ENCODE data around the gene EP300.
A peak's percentile ranks its signal among the peaks of the same experiment; 100 is the strongest.
"Not testable (repeated sequence)": the region's sequence is repeated elsewhere in the genome, so short reads cannot be mapped to it uniquely, and the experiment has no call there.

The EP300 gene

GRCh38 chr22:41092023-41092817, at the start of gene EP300:
TSS of gene EP300 (plus strand) at chr22:41092592. CDS start at chr22:41093005, 413 bp downstream.
- H3K4me3 ChIP-seq (ENCODE audit: low read depth, low read length): peak within 1 kb of the TSS; percentile 88

- no peak overlapping the region for H3K4me3 ChIP-seq (ENCODE audit: low read depth, low read length)
Observed at GRCh38 chr22:41043722-41044121, 48.7 kb upstream of the EP300 start.

- not testable (repeated sequence) for H3K4me3 ChIP-seq (ENCODE audit: low read depth, low read length)
Observed at GRCh38 chr22:41045575-41045974, 46.8 kb upstream of the EP300 start.

- no peak overlapping the region for H3K4me3 ChIP-seq (ENCODE audit: low read depth, low read length)
Observed at GRCh38 chr22:41047801-41048211, 44.6 kb upstream of the EP300 start.

- H3K4me3 ChIP-seq (ENCODE audit: low read depth, low read length): not testable (repeated sequence)
Observed at GRCh38 chr22:41048345-41048744, 44.0 kb upstream of the EP300 start.

GRCh38 chr22:41048791-41049717, 43.3 kb upstream of the EP300 start:
- no peak overlapping the region for H3K4me3 ChIP-seq (ENCODE audit: low read depth, low read length)

GRCh38 chr22:41049795-41050194, 42.6 kb upstream of the EP300 start:
- not testable (repeated sequence) for H3K4me3 ChIP-seq (ENCODE audit: low read depth, low read length)

GRCh38 chr22:41050883-41051282, 41.5 kb upstream of the EP300 start:
- no peak overlapping the region for H3K4me3 ChIP-seq (ENCODE audit: low read depth, low read length)

- H3K4me3 ChIP-seq (ENCODE audit: low read depth, low read length): no peak overlapping the region
Observed at GRCh38 chr22:41052661-41053490, 39.5 kb upstream of the EP300 start.

GRCh38 chr22:41057076-41057475, 35.3 kb upstream of the EP300 start:
- H3K4me3 ChIP-seq (ENCODE audit: low read depth, low read length): no peak overlapping the region

GRCh38 chr22:41062146-41062545, 30.2 kb upstream of the EP300 start:
- no peak overlapping the region for H3K4me3 ChIP-seq (ENCODE audit: low read depth, low read length)

- not testable (repeated sequence) for H3K4me3 ChIP-seq (ENCODE audit: low read depth, low read length)
Observed at GRCh38 chr22:41064326-41064725, 28.1 kb upstream of the EP300 start.

- not testable (repeated sequence) for H3K4me3 ChIP-seq (ENCODE audit: low read depth, low read length)
Observed at GRCh38 chr22:41066341-41066740, 26.1 kb upstream of the EP300 start.

GRCh38 chr22:41067968-41068367, 24.4 kb upstream of the EP300 start:
- not testable (repeated sequence) for H3K4me3 ChIP-seq (ENCODE audit: low read depth, low read length)

- no peak overlapping the region for H3K4me3 ChIP-seq (ENCODE audit: low read depth, low read length)
Observed at GRCh38 chr22:41070665-41071331, 21.6 kb upstream of the EP300 start.

- no peak overlapping the region for H3K4me3 ChIP-seq (ENCODE audit: low read depth, low read length)
Observed at GRCh38 chr22:41074061-41074460, 18.3 kb upstream of the EP300 start.

GRCh38 chr22:41074466-41074865, 17.9 kb upstream of the EP300 start:
- H3K4me3 ChIP-seq (ENCODE audit: low read depth, low read length): no peak overlapping the region

- H3K4me3 ChIP-seq (ENCODE audit: low read depth, low read length): no peak overlapping the region
Observed at GRCh38 chr22:41074941-41075710, 17.3 kb upstream of the EP300 start.

- no peak overlapping the region for H3K4me3 ChIP-seq (ENCODE audit: low read depth, low read length)
Observed at GRCh38 chr22:41075946-41076345, 16.4 kb upstream of the EP300 start.

GRCh38 chr22:41076857-41077256, 15.5 kb upstream of the EP300 start:
- no peak overlapping the region for H3K4me3 ChIP-seq (ENCODE audit: low read depth, low read length)

Data from iPS-11a (cell line).